Suppressor macrophage treated with lipopolysaccharide for 1 hour (primary cell): Measurements from ENCODE around the gene DCST1.

Experiments
- DNase-seq, 3 donors: peaks; one replicate each; pipeline ENCODE4 v3.0.0-alpha.2; 2020 to 2022

Gene DCST1

DNA sequence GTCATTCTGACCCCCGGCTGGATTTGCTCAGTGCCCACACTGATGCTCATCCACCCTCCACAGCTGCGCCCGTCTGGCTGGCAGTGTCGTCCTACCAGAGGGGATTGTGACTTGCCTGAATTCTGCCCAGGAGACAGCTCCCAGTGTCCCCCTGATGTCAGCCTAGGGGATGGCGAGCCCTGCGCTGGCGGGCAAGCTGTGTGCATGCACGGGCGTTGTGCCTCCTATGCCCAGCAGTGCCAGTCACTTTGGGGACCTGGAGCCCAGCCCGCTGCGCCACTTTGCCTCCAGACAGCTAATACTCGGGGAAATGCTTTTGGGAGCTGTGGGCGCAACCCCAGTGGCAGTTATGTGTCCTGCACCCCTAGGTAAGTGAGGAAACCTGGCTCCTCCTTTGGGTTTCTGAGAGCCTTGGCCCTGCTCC lies 24.2 kb downstream of the DCST1 start:
- no peak for DNase-seq

- DNase-seq = no peak
Measured at GRCh38 chr1:155060736-155061135, 27.1 kb downstream of the DCST1 start.

GRCh38 chr1:155061381-155062150 lies 27.9 kb downstream of the DCST1 start:
- DNase-seq = peak; percentile 83 to 88 (median 87)

GRCh38 chr1:155062151-155062686 lies 28.6 kb downstream of the DCST1 start:
- DNase-seq = no peak

- DNase-seq = peak; percentile 60 to 80 (median 74)
Measured at GRCh38 chr1:155062702-155063411, 29.2 kb downstream of the DCST1 start.

GRCh38 chr1:155063550-155064110 lies 30.0 kb downstream of the DCST1 start, which contains the start of gene EFNA4:
Gene EFNA4 (plus strand): TSS chr1:155063740. CDS start chr1:155063824, 84 bp downstream.
- DNase-seq = peak; percentile 85 to 90 (median 85)

- DNase-seq = peak in 1 of 3 donors; percentile 44
Measured at GRCh38 chr1:155064111-155064831, 30.6 kb downstream of the DCST1 start.

- DNase-seq = no peak
Measured at GRCh38 chr1:155064832-155065429, 31.3 kb downstream of the DCST1 start.

DNA sequence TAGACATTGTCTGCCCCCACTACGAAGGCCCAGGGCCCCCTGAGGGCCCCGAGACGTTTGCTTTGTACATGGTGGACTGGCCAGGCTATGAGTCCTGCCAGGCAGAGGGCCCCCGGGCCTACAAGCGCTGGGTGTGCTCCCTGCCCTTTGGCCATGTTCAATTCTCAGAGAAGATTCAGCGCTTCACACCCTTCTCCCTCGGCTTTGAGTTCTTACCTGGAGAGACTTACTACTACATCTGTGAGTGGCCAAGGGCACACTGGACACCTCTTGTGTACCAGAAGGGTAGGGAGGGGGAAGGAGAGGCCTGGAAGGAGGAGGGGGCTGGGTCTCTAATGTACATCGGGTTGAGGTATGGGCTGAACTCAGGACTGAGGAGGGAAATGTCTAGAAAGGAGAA lies 33.2 kb downstream of the DCST1 start:
- DNase-seq = no peak

DNA sequence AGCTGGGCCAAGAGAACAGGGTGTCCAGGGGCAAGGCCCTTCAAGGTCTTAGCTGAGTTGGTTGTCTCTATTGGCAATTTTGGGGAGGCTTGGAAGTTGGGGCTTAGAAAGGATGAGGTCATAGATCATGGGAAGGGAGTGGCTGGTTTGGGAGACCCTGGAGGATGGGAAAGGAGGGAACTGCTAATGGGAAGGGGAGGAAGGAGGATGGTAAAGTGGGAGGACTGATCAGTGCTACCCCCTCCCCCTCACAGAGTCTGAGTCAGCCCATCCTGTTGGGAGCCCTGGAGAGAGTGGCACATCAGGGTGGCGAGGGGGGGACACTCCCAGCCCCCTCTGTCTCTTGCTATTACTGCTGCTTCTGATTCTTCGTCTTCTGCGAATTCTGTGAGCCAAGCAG lies 35.0 kb downstream of the DCST1 start:
- no peak for DNase-seq

DNA sequence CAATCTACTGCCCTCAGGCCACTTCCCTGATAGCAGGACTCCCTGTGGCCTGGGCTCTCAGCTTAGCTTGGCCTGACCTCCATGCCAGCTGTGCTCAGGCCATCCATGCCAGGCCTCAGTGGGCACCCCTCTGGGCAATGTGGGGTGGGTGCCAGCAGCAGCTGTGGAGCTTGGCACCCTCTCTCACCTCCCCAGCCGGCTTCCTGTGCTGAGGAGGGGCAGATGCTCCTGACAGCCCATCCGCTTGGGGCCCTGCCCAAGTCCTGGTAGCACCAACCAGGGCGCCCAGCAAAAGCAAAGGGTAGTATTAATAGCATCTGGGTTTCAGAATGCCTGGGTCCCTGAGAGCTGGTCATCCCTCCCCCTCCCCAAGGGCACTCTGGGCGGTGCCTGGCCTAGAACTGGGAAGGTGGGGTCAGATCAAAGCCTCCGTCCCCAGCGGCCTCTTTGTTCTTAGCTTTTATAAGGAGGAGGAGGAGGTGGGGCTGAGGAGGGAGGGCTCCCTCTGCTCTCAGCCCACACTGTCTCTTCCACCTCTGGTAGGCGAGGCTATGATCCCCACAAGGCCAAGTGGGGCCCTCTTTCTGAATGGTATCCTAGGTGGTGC lies 36.0 kb downstream of the DCST1 start:
- DNase-seq = no peak

DNA sequence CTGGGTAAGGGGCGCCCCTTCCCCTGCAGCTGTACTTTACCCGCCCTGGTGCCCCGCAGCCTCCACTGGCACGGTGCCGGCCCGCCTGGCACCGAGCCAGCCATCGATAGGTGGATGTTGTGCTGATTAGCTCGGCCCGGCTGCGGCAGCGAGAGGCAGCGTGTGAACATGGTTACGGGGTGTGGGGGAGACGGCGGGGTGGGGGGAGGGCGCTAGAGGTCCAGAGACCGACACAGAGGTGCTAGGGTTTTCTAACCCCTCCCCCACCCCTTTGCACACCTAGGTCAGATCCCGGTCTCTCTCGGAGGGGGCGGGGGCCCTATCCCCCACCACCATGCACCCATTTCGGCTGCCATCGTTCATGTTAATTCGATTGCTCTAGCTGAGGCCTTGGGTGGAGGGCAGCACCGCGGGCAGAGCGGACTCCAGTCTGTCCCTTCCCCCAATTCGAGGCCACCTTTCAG lies 36.6 kb downstream of the DCST1 start:
- DNase-seq = no peak

DNA sequence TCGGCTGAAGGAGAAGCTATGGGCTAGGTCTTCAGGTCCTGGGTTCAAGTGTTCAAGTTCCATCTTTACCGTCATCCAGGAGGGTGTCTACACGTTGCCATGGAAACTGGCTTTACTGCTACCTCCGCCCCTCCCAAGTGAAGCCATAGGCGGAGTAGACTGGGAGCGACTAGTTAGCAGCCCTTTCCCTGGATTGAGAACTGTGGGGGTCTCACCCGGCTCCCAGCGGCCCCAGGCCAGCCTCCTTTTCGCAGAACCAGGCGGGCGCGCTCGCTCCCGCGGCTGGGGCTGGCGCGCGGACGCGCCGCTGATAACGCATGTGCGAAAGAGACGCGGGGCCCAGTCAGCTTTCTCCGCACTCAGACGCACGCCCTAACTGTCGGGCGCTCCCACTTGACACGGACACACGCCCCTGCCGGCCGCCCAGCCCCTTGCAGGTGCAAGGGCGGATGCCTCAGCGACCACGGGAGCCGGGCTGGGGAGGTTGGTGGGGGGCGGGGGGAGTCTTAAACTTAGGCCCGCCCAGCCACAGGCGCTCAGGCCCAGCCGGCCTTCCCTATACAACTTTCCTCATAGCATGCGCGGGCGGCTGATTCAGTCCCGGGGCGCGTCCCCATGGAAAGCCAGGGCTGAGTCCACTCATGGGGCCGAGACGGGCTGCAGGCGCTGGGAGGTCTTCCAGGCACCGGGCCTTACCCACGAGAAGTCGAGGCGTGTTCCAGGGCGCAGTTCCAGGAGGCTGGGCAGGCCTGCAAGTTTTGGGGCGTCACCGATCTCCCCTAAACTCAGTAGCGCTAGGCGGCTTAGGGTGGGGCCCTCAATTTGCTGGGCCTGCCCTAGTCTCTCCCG lies 37.3 kb downstream of the DCST1 start:
- peak; percentile 86 to 93 (median 93) for DNase-seq

GRCh38 chr1:155071701-155072100 lies 38.1 kb downstream of the DCST1 start:
- DNase-seq = peak; percentile 59 to 73 (median 69)

GRCh38 chr1:155072531-155073289 lies 39.1 kb downstream of the DCST1 start:
- no peak for DNase-seq

DNA sequence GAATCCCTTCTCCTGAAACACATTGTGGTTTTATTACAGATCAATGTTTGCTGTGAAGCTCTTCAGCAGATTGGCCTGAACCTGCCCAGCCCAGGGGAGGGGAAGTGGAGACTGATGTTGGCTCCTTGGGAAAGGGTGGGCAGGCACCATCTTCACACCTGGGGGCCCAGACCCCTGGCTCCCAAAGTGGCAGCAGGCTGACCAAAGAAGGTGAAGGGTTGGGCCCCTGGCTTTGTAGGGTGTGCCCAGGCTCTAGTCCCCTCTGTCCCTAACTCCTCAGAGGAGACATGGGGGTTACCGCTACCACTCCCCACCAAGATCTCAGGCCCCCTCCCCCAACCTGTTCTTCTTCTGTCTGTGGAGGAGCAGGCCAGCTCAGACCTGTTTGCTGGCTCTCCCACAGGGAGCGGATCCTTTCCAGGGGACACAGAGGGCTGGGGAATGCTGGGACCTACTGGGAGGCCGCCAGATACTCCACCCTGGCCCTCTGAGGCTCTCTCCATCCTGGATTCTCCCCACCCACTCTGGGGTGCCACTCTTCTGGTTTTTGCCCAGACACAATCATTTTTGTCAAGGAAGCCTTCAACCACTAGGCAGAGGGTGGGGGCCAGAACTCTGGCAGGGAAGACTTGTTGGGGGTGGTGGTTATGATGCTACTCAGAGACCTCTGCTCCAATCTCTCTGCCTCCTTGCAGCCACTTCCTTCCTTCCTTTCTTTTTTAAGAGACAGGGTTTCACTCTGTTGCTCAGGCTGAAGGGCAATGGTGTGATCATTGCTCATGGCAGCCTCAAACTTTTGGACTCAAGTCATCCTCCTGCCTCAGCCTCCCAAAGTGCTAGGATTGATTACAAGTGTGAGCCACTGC lies 40.0 kb downstream of the DCST1 start:
- DNase-seq = peak; percentile 52 to 68 (median 65)

DNA sequence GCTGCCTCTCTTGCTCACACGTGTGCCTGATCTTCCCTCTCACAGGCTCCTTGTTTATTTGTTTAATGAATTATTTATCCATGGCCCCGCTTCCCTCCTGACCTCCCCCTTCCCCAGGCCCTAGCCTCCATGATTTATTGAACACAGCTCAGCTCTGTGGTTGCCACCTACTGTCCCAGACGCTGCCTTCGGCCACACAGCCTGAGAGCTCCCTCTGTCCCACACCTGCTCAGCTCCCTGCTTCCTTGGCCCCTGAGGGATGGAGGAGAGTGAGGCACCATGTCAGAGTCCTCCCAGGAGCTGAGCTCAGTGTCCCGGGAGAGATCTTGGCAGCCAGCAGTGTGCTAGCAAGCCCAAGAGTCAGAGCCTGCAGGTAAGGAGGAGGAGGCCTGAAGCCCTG lies 41.9 kb downstream of the DCST1 start:
- DNase-seq = no peak

- no peak for DNase-seq
Measured at GRCh38 chr1:155076371-155076770, 42.7 kb downstream of the DCST1 start.

DNA sequence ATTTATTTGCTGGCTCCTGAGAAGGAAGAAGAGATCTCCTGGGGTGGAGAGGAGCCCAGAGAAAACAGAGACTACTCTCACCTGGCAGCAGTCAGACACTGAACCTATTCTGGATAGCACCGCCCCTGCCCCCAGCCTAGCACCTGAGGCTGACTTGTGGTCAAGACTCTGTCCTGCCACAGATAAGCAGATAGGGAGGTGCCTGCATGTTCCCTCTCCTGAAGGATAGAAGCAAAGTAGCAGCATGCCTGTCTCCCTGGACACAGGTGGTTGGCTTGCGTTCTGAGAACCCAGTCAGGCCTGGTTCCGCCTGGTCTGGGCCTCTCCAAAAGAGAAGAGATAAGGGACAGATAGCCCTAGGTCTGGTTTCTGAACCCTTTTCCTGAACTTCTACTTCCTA lies 43.7 kb downstream of the DCST1 start:
- DNase-seq = no peak
